ENCODE measurements around the gene MIEF2.
"Not testable (repeated sequence)": the region's sequence is repeated elsewhere in the genome, so short reads cannot be mapped to it uniquely, and the experiment has no call there.

Gene MIEF2

DNA sequence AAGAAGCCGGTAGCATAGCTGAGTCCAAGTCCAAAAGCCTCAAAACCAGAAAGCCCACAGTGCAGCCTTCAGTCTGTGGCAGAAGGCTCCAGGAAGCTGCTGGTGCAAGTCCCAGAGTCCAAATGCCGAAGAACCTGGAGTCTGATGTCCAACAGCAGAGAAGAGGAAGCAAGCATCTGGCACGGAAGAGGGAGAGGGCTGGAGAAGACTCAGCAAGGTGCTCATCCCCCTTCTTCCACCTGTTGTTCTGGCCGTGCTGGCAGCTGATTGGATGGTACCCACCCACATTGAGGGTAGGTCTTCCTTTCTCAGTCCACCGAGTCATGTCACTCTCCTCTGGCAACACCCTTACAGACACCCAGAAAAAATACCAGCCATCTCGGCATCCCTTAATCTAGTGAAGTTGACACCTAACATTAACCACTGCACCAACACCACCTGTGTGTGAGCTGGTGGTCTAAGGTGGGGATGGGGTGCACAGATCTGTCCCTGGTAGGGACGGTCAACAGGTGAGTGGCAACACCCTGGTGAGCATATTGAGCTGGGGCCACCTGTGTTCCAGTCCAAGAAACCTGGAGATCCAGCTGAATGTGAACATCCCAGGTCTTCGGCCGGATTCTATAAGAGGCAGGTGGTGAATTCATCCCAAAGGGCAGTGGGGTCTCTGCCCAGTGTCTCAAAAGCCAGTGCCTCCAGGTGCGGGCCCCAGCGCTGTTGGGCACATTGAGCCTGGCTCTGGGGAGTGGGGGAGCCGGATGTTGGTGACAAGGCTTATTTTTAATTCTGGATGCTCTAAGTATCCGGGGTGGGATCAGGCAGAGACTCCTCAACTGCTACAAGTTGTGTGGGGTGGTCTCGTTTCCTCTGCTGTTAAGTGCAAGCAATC is 9.8 kb downstream of the MIEF2 start:
- no peaks in the 10 kb centered on the region for H3K4me1 ChIP-seq (ENCODE audit: control insufficient read depth in 1 of 2, insufficient read depth in 2 of 2, low read length in 2 of 2)
- H3K27ac ChIP-seq (ENCODE audit: low read length): no peak overlapping the region
- peaks cover 20 to 21% of the 10 kb centered on the region in 2 donors for H3K36me3 ChIP-seq (ENCODE audit: control insufficient read depth in 1 of 2, insufficient read depth in 2 of 2, low read length in 2 of 2)
- H3K27me3 ChIP-seq (ENCODE audit: low read depth, low read length): no peaks in the 10 kb centered on the region
- no peaks in the 10 kb centered on the region for H3K9me3 ChIP-seq (ENCODE audit: control insufficient read depth in 1 of 2, low read length in 2 of 2)
- no peak overlapping the region for H3K4me3 ChIP-seq (ENCODE audit: low read depth in 1 of 2, low read length in 2 of 2)

DNA sequence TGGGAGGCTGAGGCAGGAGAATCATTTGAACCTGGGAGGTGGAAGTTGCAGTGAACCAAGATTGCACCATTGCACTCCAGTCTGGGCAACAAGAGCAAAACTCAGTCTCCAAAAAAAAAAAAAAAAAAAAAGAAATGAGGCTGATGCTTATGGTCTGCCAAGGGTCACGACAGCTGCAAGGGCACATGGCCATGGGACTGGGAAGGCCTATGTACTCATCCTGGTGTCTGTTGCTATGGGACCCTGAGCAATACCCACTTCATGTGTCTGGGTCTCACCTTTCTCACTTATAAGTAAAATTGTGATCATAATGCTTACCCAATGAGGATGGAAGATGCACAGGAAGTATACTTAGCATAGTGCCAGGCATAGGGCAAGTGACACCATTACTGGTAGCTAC is 16.6 kb downstream of the MIEF2 start:
- H3K27me3 ChIP-seq (ENCODE audit: low read depth, low read length): no peaks in the 10 kb centered on the region
- no peaks in the 10 kb centered on the region for H3K4me1 ChIP-seq (ENCODE audit: control insufficient read depth in 1 of 2, insufficient read depth in 2 of 2, low read length in 2 of 2)
- peaks cover 56 to 63% of the 10 kb centered on the region in 2 donors for H3K36me3 ChIP-seq (ENCODE audit: control insufficient read depth in 1 of 2, insufficient read depth in 2 of 2, low read length in 2 of 2)
- H3K9me3 ChIP-seq (ENCODE audit: control insufficient read depth in 1 of 2, low read length in 2 of 2): no peaks in the 10 kb centered on the region
- H3K4me3 ChIP-seq (ENCODE audit: low read depth in 1 of 2, low read length in 2 of 2): no peak overlapping the region
- no peak overlapping the region for H3K27ac ChIP-seq (ENCODE audit: low read length)

DNA sequence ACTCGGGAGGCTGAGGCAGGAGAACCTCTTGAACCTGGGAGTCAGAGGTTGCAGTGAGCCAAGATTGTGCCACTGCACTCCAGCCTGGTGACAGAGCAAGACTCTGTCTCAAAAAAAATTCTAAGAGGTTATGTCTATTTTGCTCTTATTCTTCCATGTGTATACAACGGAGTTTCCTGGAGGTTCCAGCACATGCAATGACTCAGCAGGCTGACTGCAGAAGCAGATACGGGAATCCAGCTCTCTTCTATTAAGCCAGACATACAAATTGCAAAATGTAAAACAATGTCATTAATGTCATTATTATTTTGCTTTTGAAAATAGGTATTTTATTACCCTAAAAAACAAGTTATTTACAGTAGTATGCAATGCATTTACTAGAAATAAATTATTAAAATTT is 18.4 kb downstream of the MIEF2 start:
- Histone ChIP-seq H3K27me3 (ENCODE audit: low read depth, low read length) (no peaks in the 10 kb centered on the region), H3K4me1 (ENCODE audit: control insufficient read depth in 1 of 2, insufficient read depth in 2 of 2, low read length in 2 of 2) (no peaks in the 10 kb centered on the region), H3K4me3 (ENCODE audit: low read depth in 1 of 2, low read length in 2 of 2) (no peak overlapping the region), H3K27ac (ENCODE audit: low read length) (no peak overlapping the region), H3K36me3 (ENCODE audit: control insufficient read depth in 1 of 2, insufficient read depth in 2 of 2, low read length in 2 of 2) (peaks cover 63 to 75% of the 10 kb centered on the region in 2 donors), H3K9me3 (ENCODE audit: control insufficient read depth in 1 of 2, low read length in 2 of 2) (no peaks in the 10 kb centered on the region)

DNA sequence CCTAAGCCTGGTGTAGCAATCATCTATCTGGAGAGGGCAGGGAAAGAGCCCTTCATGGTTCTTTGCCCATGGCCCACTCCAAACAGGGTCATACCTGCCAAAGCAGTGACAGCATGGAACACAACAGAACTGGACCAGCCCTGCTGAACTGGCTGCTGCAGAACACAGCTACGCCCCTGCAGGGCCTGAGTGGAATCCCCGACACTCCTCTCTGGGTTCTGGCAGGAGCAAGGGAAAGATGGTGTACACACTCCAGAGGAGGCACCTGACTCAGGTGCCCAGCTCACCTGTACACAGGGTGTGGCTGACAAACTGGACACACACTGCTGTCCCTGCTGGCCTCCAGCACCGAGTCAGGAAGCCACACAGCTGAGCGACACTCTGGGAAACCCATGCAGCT is 19.8 kb downstream of the MIEF2 start:
- peaks cover 61 to 75% of the 10 kb centered on the region in 2 donors for H3K36me3 ChIP-seq (ENCODE audit: control insufficient read depth in 1 of 2, insufficient read depth in 2 of 2, low read length in 2 of 2)
- H3K27ac ChIP-seq (ENCODE audit: low read length): no peak overlapping the region
- H3K4me3 ChIP-seq (ENCODE audit: low read depth in 1 of 2, low read length in 2 of 2): no peak overlapping the region
- no peaks in the 10 kb centered on the region for H3K9me3 ChIP-seq (ENCODE audit: control insufficient read depth in 1 of 2, low read length in 2 of 2)
- no peaks in the 10 kb centered on the region for H3K4me1 ChIP-seq (ENCODE audit: control insufficient read depth in 1 of 2, insufficient read depth in 2 of 2, low read length in 2 of 2)
- H3K27me3 ChIP-seq (ENCODE audit: low read depth, low read length): no peaks in the 10 kb centered on the region

DNA sequence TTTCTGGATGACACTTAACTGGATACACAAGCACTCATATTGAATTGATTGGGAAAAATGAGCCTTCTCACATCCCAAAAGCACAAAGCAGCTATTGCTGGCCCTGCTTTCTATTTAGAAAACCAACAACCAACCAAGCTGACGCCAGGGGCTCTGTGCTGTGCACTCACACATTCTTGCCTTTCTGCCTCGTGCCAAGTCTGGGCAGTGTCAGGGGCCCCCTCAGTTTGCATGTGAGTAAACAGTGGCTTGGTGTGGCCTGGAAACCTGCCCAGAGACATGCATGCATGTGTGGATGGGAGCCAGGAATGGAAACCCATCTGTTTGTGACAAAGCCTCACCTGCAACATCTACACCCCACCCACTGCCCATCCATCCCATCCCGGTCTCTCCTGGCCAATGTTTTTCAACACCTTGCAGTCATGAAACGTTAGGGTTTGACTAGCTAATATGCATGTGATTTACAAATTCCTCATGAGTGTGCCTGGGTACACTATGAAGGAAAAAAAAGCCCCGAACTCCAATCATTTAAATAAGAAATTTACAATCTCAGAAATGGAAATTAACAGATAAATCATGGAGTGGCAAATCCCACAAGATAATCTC is 20.4 kb downstream of the MIEF2 start:
- H3K4me3 ChIP-seq (ENCODE audit: low read depth in 1 of 2, low read length in 2 of 2): no peak overlapping the region
- peaks cover 65 to 78% of the 10 kb centered on the region in 2 donors for H3K36me3 ChIP-seq (ENCODE audit: control insufficient read depth in 1 of 2, insufficient read depth in 2 of 2, low read length in 2 of 2)
- H3K27ac ChIP-seq (ENCODE audit: low read length): no peak overlapping the region
- H3K9me3 ChIP-seq (ENCODE audit: control insufficient read depth in 1 of 2, low read length in 2 of 2): no peaks in the 10 kb centered on the region
- H3K27me3 ChIP-seq (ENCODE audit: low read depth, low read length): no peaks in the 10 kb centered on the region
- H3K4me1 ChIP-seq (ENCODE audit: control insufficient read depth in 1 of 2, insufficient read depth in 2 of 2, low read length in 2 of 2): no peaks in the 10 kb centered on the region

DNA sequence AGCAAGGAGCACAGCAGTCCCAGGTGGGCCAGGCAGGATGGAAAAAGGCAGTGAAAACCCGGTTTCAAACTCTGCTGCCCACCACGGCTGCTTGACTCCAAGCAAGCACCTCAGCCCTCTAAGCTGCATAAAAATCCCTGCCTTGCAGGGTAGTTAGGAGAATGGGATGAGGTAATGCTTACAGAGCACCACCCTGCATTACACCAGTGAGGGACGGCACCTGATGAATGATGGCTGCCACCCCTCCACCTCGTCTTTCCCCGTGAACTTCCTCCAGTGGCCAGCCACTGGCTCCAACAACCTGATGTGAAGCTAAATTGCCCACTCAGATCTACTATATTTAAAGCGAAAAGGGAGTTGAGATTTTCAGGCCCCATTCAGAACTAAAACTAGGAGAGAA is 21.3 kb downstream of the MIEF2 start:
- H3K27ac ChIP-seq (ENCODE audit: low read length): no peak overlapping the region

DNA sequence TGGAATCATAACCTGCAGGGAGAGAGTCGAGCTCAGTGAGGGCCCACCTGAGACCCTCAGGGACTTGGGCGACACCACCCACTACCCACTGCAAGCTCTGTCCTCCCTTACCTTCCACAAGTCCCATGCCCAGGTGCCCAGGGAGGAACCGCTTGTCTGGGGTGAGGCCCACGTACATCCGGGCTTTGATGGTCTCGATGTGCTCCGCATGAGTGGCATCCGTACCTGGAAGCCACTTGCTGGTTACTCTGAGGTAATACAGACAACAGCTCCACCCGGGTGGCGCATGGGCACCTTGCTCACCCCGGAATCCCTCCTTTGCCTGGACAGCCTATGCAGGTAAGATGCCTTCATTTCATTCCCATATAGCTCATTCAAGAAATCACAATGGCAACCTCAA is 24.8 kb downstream of the MIEF2 start:
- Histone ChIP-seq H3K27me3 (ENCODE audit: low read depth, low read length) (no peaks in the 10 kb centered on the region), H3K27ac (ENCODE audit: low read length) (no peak overlapping the region), H3K36me3 (ENCODE audit: control insufficient read depth in 1 of 2, insufficient read depth in 2 of 2, low read length in 2 of 2) (peaks cover 50 to 79% of the 10 kb centered on the region in 2 donors), H3K4me3 (ENCODE audit: low read depth in 1 of 2, low read length in 2 of 2) (no peak overlapping the region), H3K4me1 (ENCODE audit: control insufficient read depth in 1 of 2, insufficient read depth in 2 of 2, low read length in 2 of 2) (no peaks in the 10 kb centered on the region), H3K9me3 (ENCODE audit: control insufficient read depth in 1 of 2, low read length in 2 of 2) (no peaks in the 10 kb centered on the region)

More for the DNA sequence above, 21.3 kb downstream of the MIEF2 start:
- no peaks in the 10 kb centered on the region for H3K9me3 ChIP-seq (ENCODE audit: control insufficient read depth in 1 of 2, low read length in 2 of 2)
- no peak overlapping the region for H3K4me3 ChIP-seq (ENCODE audit: low read depth in 1 of 2, low read length in 2 of 2)
- no peaks in the 10 kb centered on the region for H3K27me3 ChIP-seq (ENCODE audit: low read depth, low read length)
- H3K4me1 ChIP-seq (ENCODE audit: control insufficient read depth in 1 of 2, insufficient read depth in 2 of 2, low read length in 2 of 2): no peaks in the 10 kb centered on the region
- H3K36me3 ChIP-seq (ENCODE audit: control insufficient read depth in 1 of 2, insufficient read depth in 2 of 2, low read length in 2 of 2): peaks cover 57 to 71% of the 10 kb centered on the region in 2 donors

DNA sequence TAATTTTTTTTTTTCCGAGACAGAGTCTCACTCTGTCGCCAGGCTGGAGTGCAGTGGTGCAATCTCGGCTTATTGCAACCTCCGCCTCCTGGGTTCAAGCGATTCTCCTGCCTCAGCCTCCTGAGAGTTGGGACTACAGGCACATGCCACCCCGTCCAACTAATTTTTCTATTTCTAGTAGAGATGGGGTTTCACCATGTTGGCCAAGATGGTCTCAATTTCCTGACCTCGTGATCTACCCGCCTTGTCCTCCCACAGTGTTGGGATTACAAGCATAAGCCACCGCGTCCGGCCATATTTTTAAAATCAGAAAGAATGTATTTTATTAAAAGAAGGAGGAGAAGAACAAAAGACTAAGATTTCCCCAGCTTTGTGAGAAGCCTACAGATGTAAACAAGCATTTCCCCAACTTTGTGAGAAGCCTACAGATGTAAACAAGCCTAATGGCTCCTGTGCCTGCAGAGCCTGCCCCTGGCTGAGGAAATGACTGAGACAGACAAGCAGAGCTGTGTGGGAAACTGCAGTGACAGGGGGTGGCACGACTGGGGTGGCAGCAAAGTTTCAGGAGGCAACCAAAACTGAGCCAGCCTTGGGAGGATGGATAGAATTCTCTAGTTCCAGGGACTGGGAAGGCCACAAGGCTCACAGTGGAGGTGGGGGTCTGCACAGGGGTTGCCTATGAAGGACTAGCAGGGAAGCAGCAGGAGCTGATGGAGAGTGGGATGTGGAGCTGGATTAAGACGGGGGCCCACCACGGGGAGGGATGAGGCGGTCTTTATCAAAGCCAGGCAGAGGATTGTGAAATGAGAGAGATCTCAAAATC is 31.5 kb downstream of the MIEF2 start:
- Histone ChIP-seq H3K9me3 (ENCODE audit: control insufficient read depth in 1 of 2, low read length in 2 of 2) (no peaks in the 10 kb centered on the region), H3K27me3 (ENCODE audit: low read depth, low read length) (no peaks in the 10 kb centered on the region), H3K4me1 (ENCODE audit: control insufficient read depth in 1 of 2, insufficient read depth in 2 of 2, low read length in 2 of 2) (no peaks in the 10 kb centered on the region), H3K27ac (ENCODE audit: low read length) (no peak overlapping the region), H3K36me3 (ENCODE audit: control insufficient read depth in 1 of 2, insufficient read depth in 2 of 2, low read length in 2 of 2) (peaks cover 32 to 62% of the 10 kb centered on the region in 2 donors), H3K4me3 (ENCODE audit: low read depth in 1 of 2, low read length in 2 of 2) (no peak overlapping the region)

DNA sequence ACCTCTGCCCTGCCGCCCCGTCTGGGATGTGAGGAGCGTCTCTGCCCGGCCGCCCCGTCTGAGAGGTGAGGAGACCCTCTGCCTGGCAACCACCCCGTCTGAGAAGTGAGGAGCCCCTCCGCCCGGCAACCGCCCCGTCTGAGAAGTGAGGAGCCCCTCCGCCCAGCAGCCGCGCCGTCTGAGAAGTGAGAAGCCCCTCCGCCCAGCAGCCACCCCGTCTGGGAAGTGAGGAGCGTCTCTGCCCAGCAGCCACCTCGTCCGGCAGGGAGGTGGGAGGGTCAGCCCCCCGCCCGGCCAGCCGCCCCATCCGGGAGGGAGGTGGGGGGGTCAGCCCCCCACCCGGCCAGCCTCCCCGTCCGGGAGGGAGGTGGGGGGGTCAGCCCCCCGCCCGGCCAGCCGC is 37.6 kb downstream of the MIEF2 start:
- not testable (repeated sequence) for H3K27me3 ChIP-seq (ENCODE audit: low read depth, low read length); H3K4me3 ChIP-seq (ENCODE audit: low read depth in 1 of 2, low read length in 2 of 2); H3K9me3 ChIP-seq (ENCODE audit: control insufficient read depth in 1 of 2, low read length in 2 of 2); H3K4me1 ChIP-seq (ENCODE audit: control insufficient read depth in 1 of 2, insufficient read depth in 2 of 2, low read length in 2 of 2); H3K27ac ChIP-seq (ENCODE audit: low read length)
- peaks cover 40 to 51% of the 10 kb centered on the region in 2 donors for H3K36me3 ChIP-seq (ENCODE audit: control insufficient read depth in 1 of 2, insufficient read depth in 2 of 2, low read length in 2 of 2)

DNA sequence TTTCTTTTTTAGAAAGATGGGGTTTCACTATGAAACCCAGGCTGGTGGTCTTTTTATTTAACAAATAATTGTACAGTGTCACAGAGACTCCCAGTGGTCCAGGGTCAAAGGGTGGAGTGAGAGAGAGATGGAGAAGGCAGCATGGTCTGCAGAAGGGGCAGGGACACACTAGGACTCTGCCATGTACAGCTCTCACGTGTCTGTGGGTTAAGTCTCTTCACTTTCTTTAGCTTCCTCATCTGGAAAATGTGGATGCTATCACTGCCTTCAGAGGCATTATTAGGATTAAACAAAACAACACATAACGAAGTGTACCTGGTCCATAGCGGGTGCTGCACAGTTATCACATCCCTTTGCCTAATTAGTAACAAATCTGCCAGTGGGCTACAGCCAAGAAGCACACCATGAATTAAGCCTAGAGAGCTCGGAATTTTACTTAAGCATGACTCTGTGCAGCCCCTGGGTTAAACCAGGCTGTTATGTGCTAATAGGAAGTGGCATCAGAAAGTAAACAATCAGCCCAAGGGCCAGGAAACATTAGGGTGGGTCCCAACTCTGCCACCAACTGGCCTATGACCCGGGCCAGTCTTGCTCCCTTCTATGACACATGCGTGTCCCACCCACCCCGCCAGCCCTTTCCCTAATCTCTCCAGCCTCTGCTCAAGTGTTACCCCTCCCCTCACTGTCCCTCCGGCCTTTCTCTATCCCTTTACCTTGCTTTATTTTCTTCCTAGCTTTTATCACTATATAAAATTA is 40.4 kb downstream of the MIEF2 start:
- Histone ChIP-seq H3K27ac (ENCODE audit: low read length) (no peak overlapping the region), H3K4me3 (ENCODE audit: low read depth in 1 of 2, low read length in 2 of 2) (no peak overlapping the region), H3K36me3 (ENCODE audit: control insufficient read depth in 1 of 2, insufficient read depth in 2 of 2, low read length in 2 of 2) (peaks cover 45 to 52% of the 10 kb centered on the region in 2 donors), H3K4me1 (ENCODE audit: control insufficient read depth in 1 of 2, insufficient read depth in 2 of 2, low read length in 2 of 2) (no peaks in the 10 kb centered on the region), H3K27me3 (ENCODE audit: low read depth, low read length) (no peaks in the 10 kb centered on the region), H3K9me3 (ENCODE audit: control insufficient read depth in 1 of 2, low read length in 2 of 2) (no peaks in the 10 kb centered on the region)

DNA sequence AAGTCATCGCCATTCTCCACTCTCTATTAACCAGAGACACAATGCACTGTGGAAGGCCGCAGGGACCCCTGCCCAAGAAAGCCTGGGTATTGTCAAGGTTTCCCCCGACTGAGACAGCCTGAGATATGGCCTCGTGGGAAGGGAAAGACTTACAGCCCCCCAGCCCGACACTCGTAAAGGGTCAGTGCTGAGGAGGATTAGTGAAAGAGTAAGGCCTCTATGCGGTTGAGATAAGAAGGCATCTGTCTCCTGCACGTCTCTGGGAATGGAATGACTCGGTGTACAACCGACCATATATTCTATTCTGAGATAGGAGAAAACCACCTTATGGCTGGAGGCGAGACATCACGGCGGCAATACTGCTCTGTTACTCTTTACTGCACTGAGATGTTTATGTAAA is 42.7 kb downstream of the MIEF2 start:
- H3K27me3 ChIP-seq (ENCODE audit: low read depth, low read length); H3K9me3 ChIP-seq (ENCODE audit: control insufficient read depth in 1 of 2, low read length in 2 of 2); H3K27ac ChIP-seq (ENCODE audit: low read length); H3K4me3 ChIP-seq (ENCODE audit: low read depth in 1 of 2, low read length in 2 of 2); H3K4me1 ChIP-seq (ENCODE audit: control insufficient read depth in 1 of 2, insufficient read depth in 2 of 2, low read length in 2 of 2): not testable (repeated sequence)
- peaks cover 55 to 67% of the 10 kb centered on the region in 2 donors for H3K36me3 ChIP-seq (ENCODE audit: control insufficient read depth in 1 of 2, insufficient read depth in 2 of 2, low read length in 2 of 2)
